ENCODE data around the gene SULT2B1.
"Not testable (repeated sequence)": the region's sequence is repeated elsewhere in the genome, so short reads cannot be mapped to it uniquely, and the experiment has no call there.

Gene SULT2B1

GRCh38 chr19:48551437-48552302 is at the start of gene SULT2B1:
Gene SULT2B1, plus strand, starts transcription at chr19:48552172. Its CDS starts 81 bp downstream, at chr19:48552253.
- DNase-seq (ENCODE audit: low read depth): no peak

DNA sequence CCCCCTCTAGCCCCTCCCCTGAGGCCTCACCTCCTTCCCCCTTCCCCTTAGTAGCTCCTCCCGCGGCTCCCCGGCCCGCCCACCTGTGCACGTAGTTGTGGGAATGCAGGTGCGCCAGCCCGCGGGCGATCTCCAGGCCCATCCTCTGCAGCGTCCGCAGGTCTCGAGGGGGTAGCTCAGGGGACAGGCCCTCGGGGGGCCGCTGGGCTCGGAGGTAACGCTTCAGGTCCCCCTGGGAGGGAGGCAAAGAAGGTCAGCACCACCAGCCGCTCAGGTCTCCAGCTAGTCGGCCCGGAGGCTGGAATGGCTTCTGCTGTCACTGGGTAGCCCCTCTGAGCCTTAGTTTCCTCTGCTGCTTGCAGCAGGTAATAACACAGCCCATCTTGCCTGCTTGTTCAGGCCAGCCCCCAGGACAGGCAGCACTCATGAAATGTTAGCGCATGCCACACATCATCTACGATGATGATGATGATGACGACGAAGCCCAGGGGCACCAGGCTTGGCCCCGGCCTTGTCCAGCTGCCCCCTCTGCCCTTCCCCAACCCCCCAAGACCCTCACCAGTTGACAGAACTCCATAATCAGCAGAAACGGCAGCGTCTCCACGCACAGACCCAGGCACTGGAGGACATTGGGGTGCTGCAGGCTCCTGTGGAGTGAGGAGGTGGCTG is 49.5 kb upstream of the SULT2B1 start:
- no peak for DNase-seq (ENCODE audit: low read depth)

- peak; percentile 53 for DNase-seq (ENCODE audit: low read depth)
These were observed 45.7 kb upstream of the SULT2B1 start for GRCh38 chr19:48506138-48506733.

- DNase-seq (ENCODE audit: low read depth): no peak
These were observed 44.0 kb upstream of the SULT2B1 start for GRCh38 chr19:48507911-48508439.

GRCh38 chr19:48508729-48509411 is 43.1 kb upstream of the SULT2B1 start:
- DNase-seq (ENCODE audit: low read depth): no peak

GRCh38 chr19:48509467-48510194 is 42.3 kb upstream of the SULT2B1 start:
- DNase-seq (ENCODE audit: low read depth): peak; percentile 32

- DNase-seq (ENCODE audit: low read depth): peak; percentile 43
These were observed 41.3 kb upstream of the SULT2B1 start for GRCh38 chr19:48510421-48511268.

GRCh38 chr19:48511321-48511731 is 40.6 kb upstream of the SULT2B1 start:
- no peak for DNase-seq (ENCODE audit: low read depth)

DNA sequence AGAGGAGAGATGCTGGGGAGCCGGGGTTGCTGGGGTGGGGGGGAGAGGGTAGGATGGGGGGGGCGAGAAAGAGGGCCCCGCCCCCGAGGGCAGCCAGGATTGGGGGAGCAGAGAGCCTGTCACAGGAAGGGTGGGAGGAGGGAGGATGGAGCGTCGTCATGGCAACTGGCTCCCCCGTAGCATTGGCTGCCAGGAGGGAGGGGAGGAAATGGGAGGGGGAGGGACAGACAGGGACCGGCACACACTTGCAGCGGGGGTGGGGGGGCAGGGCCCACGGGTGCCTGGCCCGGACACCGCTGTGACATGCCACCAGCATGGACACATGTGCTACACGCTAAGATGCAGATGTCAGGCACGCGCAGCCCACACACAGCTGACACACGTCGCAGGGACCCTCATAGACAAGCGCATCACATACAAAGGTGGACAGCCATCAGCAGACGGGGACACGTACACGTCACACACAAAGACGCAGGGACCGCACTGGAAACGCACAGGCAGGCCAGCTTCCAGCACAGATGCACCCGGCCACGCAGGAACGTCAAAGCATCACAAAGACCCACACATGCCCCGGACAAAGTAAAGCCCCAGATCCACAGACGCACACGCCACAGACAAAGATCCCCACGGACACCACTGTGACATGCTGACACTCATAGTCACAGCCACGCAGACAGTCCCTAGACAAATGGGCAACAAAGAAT is 40.0 kb upstream of the SULT2B1 start, which contains the start of gene LMTK3:
TSS of gene LMTK3 (minus strand) at position 36 of the 704 bp plus-strand sequence. CDS start 259 bp downstream, outside the sequence.
- DNase-seq (ENCODE audit: low read depth): peak; percentile 49

DNA sequence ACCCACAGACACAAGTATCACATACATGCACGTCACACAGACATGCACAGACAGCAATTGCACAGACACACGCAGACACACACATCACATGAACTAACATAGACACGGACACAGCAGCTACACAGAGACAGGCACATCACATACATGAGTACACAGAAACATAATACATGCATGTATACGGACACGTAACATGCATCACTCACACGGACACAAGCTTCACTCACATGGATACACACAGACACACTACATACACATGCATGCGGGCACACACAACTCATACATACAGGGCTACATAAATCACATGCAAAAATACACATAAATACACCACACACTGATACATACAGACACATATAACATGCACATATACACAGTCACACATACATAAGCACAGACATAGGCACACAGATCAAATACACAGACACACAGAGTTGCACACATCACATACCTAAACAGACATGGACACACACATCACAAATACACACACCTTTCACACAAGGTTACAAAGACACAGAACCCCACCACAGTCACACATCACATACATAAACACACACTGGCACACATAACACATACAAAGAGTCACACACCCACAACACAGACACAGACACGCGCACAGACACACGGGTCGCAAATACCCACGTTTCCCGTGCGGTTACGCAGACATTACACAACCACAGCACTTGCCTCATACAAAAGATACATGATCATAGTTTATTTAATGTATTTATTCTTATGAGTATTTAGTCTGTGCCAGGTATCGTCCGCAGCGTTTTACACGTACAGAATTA is 39.3 kb upstream of the SULT2B1 start:
- no peak for DNase-seq (ENCODE audit: low read depth)

- peak; percentile 76 for DNase-seq (ENCODE audit: low read depth)
These were observed 38.5 kb upstream of the SULT2B1 start for GRCh38 chr19:48513289-48514122.

GRCh38 chr19:48514123-48514458 is 37.9 kb upstream of the SULT2B1 start:
- no peak for DNase-seq (ENCODE audit: low read depth)

DNA sequence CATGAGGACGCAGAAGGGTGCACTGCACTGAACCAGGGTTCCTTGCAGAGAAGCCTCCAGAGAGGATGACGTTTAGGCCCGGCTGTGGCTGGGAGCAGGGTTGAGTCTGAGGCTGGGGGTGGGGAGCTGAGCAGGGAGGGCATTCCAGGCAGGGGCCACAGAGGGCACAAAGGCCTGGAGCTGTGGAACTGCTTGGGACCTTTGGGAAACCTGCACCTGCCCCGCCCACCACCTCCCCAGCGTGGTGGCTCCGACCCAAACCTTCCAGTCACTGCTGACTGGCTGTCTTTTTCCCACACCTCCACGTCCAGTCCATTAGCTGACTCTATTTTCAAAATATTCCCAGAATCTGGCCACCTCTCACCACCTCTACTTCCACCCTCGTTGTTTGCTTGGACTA is 35.4 kb upstream of the SULT2B1 start:
- no peak for DNase-seq (ENCODE audit: low read depth)

- DNase-seq (ENCODE audit: low read depth): no peak
These were observed 33.8 kb upstream of the SULT2B1 start for GRCh38 chr19:48518207-48518606.

- DNase-seq (ENCODE audit: low read depth): not testable (repeated sequence)
These were observed 32.5 kb upstream of the SULT2B1 start for GRCh38 chr19:48519426-48519825.

GRCh38 chr19:48520134-48520533 is 31.8 kb upstream of the SULT2B1 start:
- no peak for DNase-seq (ENCODE audit: low read depth)

GRCh38 chr19:48524221-48524620 is 27.8 kb upstream of the SULT2B1 start:
- DNase-seq (ENCODE audit: low read depth): no peak

GRCh38 chr19:48524732-48525131 is 27.2 kb upstream of the SULT2B1 start:
- DNase-seq (ENCODE audit: low read depth): peak; percentile 26
